Tibial nerve (tissue), 4 donors: ENCODE measurements around the gene SMPD2.
A peak's percentile ranks its signal among the peaks of the same experiment; 100 is the strongest.

Source experiments
- CTCF ChIP-seq, 5 experiments: fragments of 200-600 bp in 3 of 5; fragments of 450-650 bp in 2 of 5; sonication (generic) in 3 of 5; IDR thresholded peaks; one replicate each; pipeline ENCODE4 v1.5.1; 2016 to 2019; ENCODE audit warnings: antibody characterized with exemption in 5 of 5, mild to moderate bottlenecking in 3 of 5, moderate library complexity in 2 of 5
- EP300 ChIP-seq, 2 donors: sonication (generic); formaldehyde crosslinking; IDR thresholded peaks; one replicate each; pipeline ENCODE4 v1.6.1; 2017; ENCODE audit warnings: antibody characterized with exemption in 2 of 2, mild to moderate bottlenecking in 1 of 2
- POLR2A ChIP-seq, 2 donors: fragments of 450-650 bp; IDR thresholded peaks; one replicate each; pipeline ENCODE4 v1.6.1; 2017; ENCODE audit warnings: antibody characterized with exemption in 2 of 2, mild to moderate bottlenecking in 2 of 2, moderate library complexity in 2 of 2

- TF ChIP-seq CTCF (IDR thresholded peaks at IDR 0.05) = no peak
- TF ChIP-seq EP300 (IDR thresholded peaks at IDR 0.05) = peak in 1 of 2 donors; percentile 65
- peak; percentile 31 to 34 for TF ChIP-seq POLR2A (IDR thresholded peaks at IDR 0.05)
These were observed 14.2 kb downstream of the SMPD2 start for GRCh38 chr6:109454496-109455436.
